Ascending aorta (tissue), 2 donors: ENCODE measurements around the gene SH2D6. TPM values are rescaled to one million over a fixed set of nuclear protein-coding genes. Genes with fewer than 3 reads are reported as not detected.

Experiments
- DNase-seq, 2 donors: peaks; one replicate each; pipeline ENCODE4 v3.0.0-alpha.2; 2019; ENCODE audit warnings: low spot score in 2 of 2
- H3K27ac ChIP-seq, 2 donors: fragments of 200-600 bp; sonication (generic); one replicate each; pipeline ENCODE4 v1.5.1; 2016 to 2017; ENCODE audit warnings: mild to moderate bottlenecking in 1 of 2
- H3K27me3 ChIP-seq: fragments of 200-600 bp; sonication (generic); one replicate; pipeline ENCODE4 v1.5.1; 2017
- H3K36me3 ChIP-seq, 2 donors: fragments of 200-600 bp; sonication (generic); one replicate each; pipeline ENCODE4 v1.5.1; 2016
- H3K4me1 ChIP-seq, 2 donors: fragments of 200-600 bp; sonication (generic); one replicate each; pipeline ENCODE4 v1.5.1; 2016 to 2017; ENCODE audit warnings: mild to moderate bottlenecking in 1 of 2
- H3K4me3 ChIP-seq, 2 donors: fragments of 200-600 bp; sonication (generic); one replicate each; pipeline ENCODE4 v1.5.1; 2016 to 2017; ENCODE audit warnings: mild to moderate bottlenecking in 1 of 2
- H3K9me3 ChIP-seq, 2 donors: fragments of 200-600 bp; sonication (generic); one replicate each; pipeline ENCODE4 v1.5.1; 2016
- intact Hi-C: fragments of 100-400 bp; cut with DNase I; formaldehyde crosslinking; loops from one replicate; pipeline ENCODE4 v1.15.1; 2023
- total RNA-seq: library from RNA; depleted of rRNA; stranded (reverse); fragments of >200 nt; gene quantifications from one replicate; pipeline ENCODE4 v1.1.0, GENCODE V29; 2016
- TF ChIP-seq, protein P1 (sequence below), 3 experiments: fragments of 200-600 bp in 2 of 3; fragments of 450-650 bp in 1 of 3; sonication (generic) in 2 of 3; IDR thresholded peaks; one replicate each; pipeline ENCODE4 v1.5.1; 2016 to 2019; ENCODE audit warnings: antibody characterized with exemption in 3 of 3, mild to moderate bottlenecking in 1 of 3, moderate library complexity in 1 of 3

Gene SH2D6
- not detected for total RNA-seq

DNA sequence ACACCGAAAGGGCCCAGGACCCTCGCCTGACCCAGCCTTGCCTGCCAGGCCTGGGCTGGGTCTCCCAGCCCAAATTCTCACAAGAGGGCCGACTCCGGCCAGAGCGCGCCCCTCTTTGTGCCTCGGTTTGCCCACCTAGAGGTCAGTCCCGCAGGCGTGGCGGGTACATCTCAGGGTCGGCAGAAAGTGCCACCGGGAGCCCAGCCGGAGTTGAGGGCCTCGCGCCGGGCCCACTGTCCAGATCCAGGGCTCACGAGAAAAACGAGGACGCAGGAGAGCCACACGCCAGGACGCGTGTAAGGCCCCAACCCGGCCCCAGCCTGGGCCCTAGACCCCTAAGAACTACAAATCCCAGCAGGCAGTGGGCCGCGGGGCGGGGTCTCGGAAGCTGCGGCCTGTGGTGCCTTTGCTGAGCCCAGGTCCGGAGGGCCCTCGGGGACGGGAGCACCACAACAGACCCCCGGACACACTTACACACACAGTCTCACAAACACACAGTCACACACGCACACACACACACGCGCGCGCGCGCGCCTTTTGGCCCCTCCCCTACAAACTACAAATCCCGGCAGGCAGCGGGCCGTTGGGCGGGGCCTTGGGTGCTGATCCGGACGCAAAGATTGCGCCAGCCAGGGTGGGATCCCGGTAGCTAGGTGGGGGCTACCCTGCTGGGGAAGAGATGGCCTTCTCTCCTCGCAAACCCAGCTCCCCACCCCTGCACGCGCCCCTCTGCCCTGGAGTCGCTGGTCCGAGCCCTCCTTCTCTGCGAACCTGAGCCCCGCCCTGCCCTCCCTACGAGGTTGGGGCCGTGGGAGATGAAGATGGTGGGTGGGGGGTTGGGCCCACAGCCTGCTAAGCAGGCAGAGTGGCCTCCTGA lies at the start of gene SH2D6:
SH2D6 (plus strand) TSS at position 583 of the 877 bp plus-strand sequence. CDS start 10,752 bp downstream, outside the sequence.
- intact Hi-C loops: loop anchor here (2.0 kb wide), 2 partner anchors 64 to 198 kb away; partner anchors contain the start of genes ELMOD3, RETSAT and USP39
- H3K36me3 ChIP-seq: no peaks in the 10 kb centered on the region
- peak within 1 kb of the TSS; percentile 72 to 74 for H3K4me3 ChIP-seq
- H3K27me3 ChIP-seq: no peaks in the 10 kb centered on the region
- TF ChIP-seq, protein P1, sequence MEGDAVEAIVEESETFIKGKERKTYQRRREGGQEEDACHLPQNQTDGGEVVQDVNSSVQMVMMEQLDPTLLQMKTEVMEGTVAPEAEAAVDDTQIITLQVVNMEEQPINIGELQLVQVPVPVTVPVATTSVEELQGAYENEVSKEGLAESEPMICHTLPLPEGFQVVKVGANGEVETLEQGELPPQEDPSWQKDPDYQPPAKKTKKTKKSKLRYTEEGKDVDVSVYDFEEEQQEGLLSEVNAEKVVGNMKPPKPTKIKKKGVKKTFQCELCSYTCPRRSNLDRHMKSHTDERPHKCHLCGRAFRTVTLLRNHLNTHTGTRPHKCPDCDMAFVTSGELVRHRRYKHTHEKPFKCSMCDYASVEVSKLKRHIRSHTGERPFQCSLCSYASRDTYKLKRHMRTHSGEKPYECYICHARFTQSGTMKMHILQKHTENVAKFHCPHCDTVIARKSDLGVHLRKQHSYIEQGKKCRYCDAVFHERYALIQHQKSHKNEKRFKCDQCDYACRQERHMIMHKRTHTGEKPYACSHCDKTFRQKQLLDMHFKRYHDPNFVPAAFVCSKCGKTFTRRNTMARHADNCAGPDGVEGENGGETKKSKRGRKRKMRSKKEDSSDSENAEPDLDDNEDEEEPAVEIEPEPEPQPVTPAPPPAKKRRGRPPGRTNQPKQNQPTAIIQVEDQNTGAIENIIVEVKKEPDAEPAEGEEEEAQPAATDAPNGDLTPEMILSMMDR (IDR thresholded peaks at IDR 0.05): no peak
- no peaks in the 10 kb centered on the region for H3K9me3 ChIP-seq
- H3K4me1 ChIP-seq: peaks cover 6 to 14% of the 10 kb centered on the region in 2 donors
- H3K27ac ChIP-seq: peak within 1 kb of the TSS; percentile 93 to 95
- peak in 1 of 2 donors; percentile 91 for DNase-seq

DNA sequence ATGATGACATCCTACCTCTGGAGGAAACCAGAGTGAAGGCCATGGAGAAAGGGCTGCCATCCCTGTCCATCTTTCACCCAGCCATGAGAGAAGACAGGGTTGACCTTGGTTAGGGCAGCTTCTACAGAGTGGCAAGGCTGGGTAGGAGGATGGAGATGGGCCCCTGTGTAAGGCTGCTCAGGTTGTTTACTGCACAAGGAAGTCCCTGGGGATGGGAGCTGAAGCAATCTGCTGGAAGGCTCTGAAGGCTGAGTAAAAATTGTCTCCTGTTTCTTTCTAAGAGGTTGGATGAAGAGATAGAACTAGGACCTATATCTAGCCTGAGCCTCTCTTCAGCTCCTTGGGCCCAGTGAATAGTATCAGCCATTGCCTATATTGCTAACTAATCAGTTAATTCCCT lies 49.6 kb upstream of the SH2D6 start:
- H3K9me3 ChIP-seq: no peaks in the 10 kb centered on the region
- DNase-seq: no peak

DNA sequence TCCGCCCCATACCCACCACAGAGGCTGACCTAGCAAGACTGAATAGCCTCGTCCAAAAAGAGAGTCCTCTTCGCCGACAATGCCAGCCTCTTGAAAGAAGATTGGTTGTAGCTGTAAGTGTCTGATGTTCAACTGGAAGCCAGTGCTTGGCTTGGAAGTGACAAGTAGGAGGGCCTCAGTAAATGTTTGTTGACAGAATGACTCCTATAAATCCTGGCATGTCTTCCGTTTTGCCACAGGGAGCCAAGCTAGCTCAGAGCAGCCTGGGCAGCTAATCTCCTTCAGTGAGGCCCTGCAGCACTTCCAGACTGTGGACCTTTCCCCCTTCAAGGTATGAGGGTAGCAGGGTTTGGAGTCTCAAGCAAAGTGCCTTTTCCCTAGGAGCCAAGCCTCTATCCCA lies 49.0 kb upstream of the SH2D6 start:
- Histone ChIP-seq H3K4me3 (no peak overlapping the region), H3K4me1 (no peaks in the 10 kb centered on the region), H3K27me3 (no peaks in the 10 kb centered on the region), H3K9me3 (no peaks in the 10 kb centered on the region), H3K27ac (no peak overlapping the region), H3K36me3 (peaks cover 0 to 35% of the 10 kb centered on the region in 2 donors)
- intact Hi-C loops: no loop called here
- DNase-seq: no peak
- TF ChIP-seq, protein P1 (IDR thresholded peaks at IDR 0.05): no peak

More for the DNA sequence above, 49.6 kb upstream of the SH2D6 start:
- no peaks in the 10 kb centered on the region for H3K27me3 ChIP-seq
- TF ChIP-seq, protein P1 (IDR thresholded peaks at IDR 0.05): no peak
- no peak overlapping the region for H3K4me3 ChIP-seq
- H3K36me3 ChIP-seq: peaks cover 0 to 29% of the 10 kb centered on the region in 2 donors
- H3K27ac ChIP-seq: no peak overlapping the region
- no peaks in the 10 kb centered on the region for H3K4me1 ChIP-seq
- intact Hi-C loops: no loop called here

- Histone ChIP-seq H3K27me3 (no peaks in the 10 kb centered on the region), H3K27ac (no peak overlapping the region), H3K4me3 (no peak overlapping the region), H3K9me3 (no peaks in the 10 kb centered on the region), H3K36me3 (peaks cover 5 to 40% of the 10 kb centered on the region in 2 donors), H3K4me1 (no peaks in the 10 kb centered on the region)
- no peak for DNase-seq
- intact Hi-C loops: no loop called here
- TF ChIP-seq, protein P1 (IDR thresholded peaks at IDR 0.05): no peak
Observed at GRCh38 chr2:85371045-85371444, 47.5 kb upstream of the SH2D6 start.

- Histone ChIP-seq H3K9me3 (no peaks in the 10 kb centered on the region), H3K36me3 (peaks cover 46 to 69% of the 10 kb centered on the region in 2 donors), H3K4me1 (no peaks in the 10 kb centered on the region), H3K4me3 (no peak overlapping the region), H3K27me3 (no peaks in the 10 kb centered on the region), H3K27ac (no peak overlapping the region)
- TF ChIP-seq, protein P1 (IDR thresholded peaks at IDR 0.05): no peak
- no peak for DNase-seq
- intact Hi-C loops: no loop called here
Observed at GRCh38 chr2:85376291-85377065, 42.0 kb upstream of the SH2D6 start.
